Left renal pelvis (tissue), 4 donors: Measurements from ENCODE around the gene RAD51AP2. TPM values are rescaled to one million over a fixed set of nuclear protein-coding genes. Genes with fewer than 3 reads are reported as not detected.
"Not testable (repeated sequence)": the region's sequence is repeated elsewhere in the genome, so short reads cannot be mapped to it uniquely, and the experiment has no call there.

ENCODE experiments used
- DNase-seq, 4 donors: peaks; one replicate each; pipeline ENCODE4 v3.0.0-alpha.2; 2013; ENCODE audit warnings: low read depth in 4 of 4, low spot score in 3 of 4
- polyA plus RNA-seq, 4 donors: library from polyadenylated mRNA; unstranded; fragments of 120-200 nt; gene quantifications; one replicate each; pipeline ENCODE4 v1.2.1, GENCODE V29; 2013; ENCODE audit not compliant: insufficient read length in 4 of 4

The RAD51AP2 gene
- polyA plus RNA-seq, 4 donors: 0.12 to 0.21 (median 0.21) TPM

DNA sequence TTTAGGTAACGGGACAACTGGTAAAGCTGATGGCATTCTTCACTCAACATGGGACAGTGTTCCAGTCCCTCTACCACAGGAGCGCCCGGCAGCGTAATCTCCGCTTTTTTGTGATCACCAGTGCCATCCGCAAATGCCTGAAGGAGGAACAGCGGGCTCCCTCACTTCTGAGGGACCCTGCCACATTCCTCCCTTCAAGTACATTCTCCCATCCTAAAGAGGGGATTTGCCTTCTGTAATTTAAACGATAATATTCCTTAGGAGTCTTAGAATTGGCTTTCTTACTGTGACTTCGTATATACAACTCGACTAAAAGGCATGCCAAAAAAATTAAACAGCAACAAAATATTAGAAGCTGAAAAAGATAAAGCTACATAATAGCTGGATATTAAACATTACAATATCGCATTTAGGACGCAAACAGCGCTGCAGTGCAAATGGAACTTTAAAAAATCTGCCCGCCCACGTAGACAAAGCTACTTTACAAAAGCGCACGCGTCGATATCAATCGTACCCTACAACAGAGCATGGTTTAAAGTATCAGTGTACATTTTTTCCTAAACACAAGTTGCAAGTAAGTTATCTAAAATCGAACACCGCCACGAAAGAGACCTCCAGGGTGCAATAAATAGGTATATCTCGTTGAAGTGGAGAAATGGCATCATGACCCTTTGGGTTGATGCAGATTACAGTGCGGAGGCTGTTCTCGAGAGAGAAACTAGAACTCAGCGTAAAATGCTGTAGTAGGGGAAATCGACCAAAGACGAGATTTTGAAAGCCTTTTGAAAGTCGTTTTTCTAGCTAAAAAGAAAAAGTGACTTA is 20.0 kb upstream of the RAD51AP2 start:
- peak in 3 of 4 donors; percentile 25 to 54 (median 48) for DNase-seq

- no peak for DNase-seq
Observed at GRCh38 chr2:17536416-17536815, 18.2 kb upstream of the RAD51AP2 start.

GRCh38 chr2:17533546-17533945 is 15.3 kb upstream of the RAD51AP2 start:
- DNase-seq: no peak

DNA sequence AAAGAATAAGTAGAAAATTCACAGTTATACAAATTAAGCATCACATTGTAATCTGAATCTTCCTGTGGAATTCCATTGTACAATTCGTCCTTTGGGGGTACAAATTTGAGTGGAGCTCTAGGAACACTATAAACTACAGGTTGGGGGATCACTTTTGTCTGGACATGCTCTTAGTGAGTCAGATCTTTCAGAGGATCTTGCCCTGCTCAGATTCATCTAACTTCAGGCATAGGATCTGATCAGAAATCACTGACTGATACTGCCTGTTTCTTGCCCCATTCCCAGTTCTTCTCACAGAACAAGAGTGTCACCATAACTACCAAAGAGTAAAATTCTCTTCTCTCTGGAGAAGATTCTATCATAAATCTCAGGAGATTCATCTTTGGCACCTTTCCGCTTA is 11.5 kb upstream of the RAD51AP2 start:
- no peak for DNase-seq

- DNase-seq: no peak
Observed at GRCh38 chr2:17522303-17522702, 4.1 kb upstream of the RAD51AP2 start.

DNA sequence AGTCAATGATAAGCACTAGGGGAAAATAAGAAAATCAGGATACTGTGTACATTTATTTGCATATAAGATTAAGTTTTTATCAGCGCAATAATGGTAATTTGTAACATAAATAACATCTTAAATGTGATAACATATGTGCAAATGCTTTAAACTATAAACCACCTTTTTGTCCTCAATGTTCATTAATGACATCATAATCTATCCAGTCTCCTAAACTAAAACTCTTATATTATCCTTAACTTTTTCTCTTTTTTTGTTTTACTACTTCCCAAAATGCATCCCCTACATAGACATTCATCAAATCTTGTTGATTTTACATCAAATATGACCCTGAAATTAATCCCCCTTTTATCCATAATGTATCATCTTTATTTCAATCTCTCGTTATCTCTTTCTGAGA is 3.4 kb upstream of the RAD51AP2 start:
- no peak for DNase-seq

DNA sequence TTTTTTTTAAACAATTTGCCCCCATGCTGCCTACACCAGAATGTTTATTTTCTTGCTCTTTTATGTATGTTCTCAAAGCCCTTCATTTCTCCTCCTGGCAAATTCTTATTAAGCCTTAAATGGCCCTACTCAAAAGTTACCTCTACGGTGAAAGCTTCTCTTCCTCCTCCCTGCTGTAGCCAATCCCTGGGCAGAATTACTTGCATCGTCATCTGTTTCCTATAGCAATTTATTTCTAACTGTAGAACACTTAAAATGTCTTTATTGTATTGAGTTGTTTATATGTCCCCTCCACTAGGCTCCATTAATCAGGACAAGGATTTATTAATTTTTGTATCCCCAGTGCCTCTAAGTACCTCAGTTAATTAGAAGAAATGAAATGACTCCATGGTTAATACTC is 2.5 kb upstream of the RAD51AP2 start:
- DNase-seq: no peak

DNA sequence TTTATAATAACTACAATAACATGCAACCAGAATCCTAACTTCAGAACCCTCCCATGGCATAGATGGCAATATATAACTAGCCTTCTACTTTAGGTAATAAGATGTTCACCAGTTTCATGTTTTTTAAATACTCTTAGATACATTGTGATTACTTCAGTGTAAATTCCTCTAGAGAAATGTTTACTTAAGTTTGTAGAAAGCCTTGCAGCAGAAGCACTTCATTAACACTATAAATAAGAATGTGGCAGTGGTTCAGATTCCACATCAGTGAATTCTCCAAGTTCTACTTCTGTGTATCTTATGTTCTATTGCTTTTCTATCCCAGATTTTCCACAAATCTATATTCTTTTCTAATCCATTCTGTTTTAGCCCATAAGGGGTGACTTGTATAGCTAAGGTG is 1.2 kb upstream of the RAD51AP2 start:
- DNase-seq: no peak

- no peak for DNase-seq
Observed at GRCh38 chr2:17517481-17518211, 594 bp downstream of the RAD51AP2 start.

- DNase-seq: no peak
Observed at GRCh38 chr2:17515652-17516051, 2.6 kb downstream of the RAD51AP2 start.

- no peak for DNase-seq
Observed at GRCh38 chr2:17506736-17507616, 11.3 kb downstream of the RAD51AP2 start.

GRCh38 chr2:17497718-17498117 is 20.5 kb downstream of the RAD51AP2 start:
- no peak for DNase-seq

DNA sequence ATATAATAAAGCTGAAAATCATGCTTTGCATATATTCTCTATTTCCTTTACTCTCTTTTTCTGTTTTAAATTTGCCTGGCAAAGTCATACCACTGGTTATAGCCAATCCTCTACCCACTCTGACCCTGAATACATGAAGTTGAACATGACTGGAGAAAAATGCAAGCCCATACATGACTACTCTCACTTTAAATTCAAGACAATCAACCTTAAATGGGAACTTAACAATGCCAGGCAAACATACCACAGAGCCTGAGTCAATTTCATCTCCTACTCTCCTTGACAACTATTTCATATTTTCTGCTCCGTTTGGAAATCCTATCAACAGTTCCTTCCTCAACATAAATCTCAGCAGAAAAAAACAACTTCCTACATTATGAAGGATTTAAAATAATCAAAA is 22.6 kb downstream of the RAD51AP2 start:
- DNase-seq: no peak

DNA sequence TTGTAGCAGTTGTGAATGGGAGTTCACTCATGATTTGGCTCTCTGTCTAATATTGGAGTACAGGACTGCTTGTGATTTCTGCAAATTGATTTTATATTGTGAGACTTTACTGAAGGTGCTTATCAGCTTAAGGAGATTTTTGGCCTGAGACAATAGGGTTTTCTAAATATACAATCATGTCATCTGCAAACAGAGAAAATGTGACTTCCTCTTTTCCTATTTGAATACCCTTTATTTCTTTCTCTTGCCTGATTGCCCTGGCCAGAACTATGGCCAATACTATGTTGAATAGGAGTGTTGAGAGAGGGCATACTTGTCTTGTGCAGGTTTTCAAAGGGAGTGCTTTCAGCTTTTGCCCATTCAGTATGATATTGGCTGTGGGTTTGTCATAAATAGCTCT is 28.1 kb downstream of the RAD51AP2 start:
- not testable (repeated sequence) for DNase-seq

DNA sequence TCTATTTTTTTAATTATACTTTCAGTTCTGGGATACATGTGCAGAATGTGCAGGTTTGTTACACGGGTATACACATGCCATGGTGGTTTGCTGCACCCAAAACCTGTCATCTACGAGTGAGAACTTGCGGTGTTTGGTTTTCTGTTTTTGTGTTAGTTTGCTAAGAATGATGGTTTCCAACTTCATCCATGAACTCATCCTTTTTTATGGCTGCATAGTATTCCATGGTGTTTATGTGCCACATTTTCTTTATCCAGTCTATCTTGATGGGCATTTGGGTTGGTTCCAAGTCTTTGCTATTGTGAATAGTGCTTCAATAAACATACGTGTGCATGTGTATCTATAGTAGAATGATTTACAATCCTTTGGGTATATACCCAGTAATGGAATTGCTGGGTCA is 29.6 kb downstream of the RAD51AP2 start:
- not testable (repeated sequence) for DNase-seq

- no peak for DNase-seq
Observed at GRCh38 chr2:17483496-17483895, 34.7 kb downstream of the RAD51AP2 start.

DNA sequence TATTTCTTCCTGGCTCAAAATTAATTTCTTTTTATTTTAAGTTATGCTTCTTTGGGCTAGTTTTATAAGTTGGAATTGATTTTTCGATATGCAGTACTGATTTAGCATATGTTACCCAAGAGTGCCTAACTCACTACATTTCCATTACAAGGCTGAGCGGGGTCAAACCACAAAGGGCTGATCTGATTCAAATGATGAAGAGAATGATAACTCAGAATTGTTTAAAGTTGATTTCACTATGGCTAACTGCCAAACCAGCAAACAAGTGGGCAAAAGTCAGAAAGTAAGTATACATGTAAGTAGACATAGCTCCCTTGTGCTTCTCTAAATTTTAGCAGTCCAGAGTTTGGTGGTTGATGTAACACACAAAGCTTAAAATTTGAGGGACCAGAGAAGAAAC is 35.6 kb downstream of the RAD51AP2 start:
- no peak for DNase-seq

DNA sequence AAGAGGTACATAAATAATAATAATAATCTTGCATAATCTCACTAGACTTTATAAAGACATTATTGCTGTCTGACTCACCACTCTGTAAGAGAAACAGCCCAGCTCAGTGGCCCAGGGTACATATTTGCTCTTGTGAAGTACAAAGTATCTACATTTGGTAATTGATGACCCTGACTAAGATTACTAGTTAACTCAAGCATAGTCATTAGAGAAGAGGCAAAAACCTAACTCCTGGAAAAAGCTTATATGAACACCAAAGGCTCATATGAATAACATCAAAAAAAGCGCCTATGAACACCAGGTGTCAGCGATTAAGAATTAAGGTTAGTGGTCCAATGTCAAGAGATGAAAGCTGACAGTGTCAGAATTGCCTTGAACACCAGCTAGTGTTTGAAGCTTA is 38.4 kb downstream of the RAD51AP2 start:
- no peak for DNase-seq

DNA sequence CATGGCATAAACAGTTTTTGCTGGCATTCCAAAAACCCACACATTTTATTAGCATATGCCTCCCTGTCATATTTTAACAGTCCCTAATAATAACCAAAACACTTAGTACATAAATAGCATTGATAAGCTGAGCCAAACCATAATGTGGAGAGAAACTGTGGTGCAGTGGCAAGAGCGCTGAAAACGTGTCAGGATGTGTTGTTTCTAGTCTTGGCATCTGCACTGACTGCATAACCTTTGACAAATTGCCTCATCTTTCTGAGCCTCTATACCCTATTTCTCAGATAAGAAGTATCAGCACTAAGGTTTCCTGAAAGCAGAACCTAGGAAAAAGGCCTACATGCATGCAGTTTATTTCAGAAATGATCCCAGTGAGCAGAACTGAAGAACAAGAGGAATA is 41.4 kb downstream of the RAD51AP2 start:
- no peak for DNase-seq

GRCh38 chr2:17476064-17476463 is 42.2 kb downstream of the RAD51AP2 start:
- no peak for DNase-seq

GRCh38 chr2:17475286-17475685 is 43.0 kb downstream of the RAD51AP2 start:
- DNase-seq: no peak
